Measurements from ENCODE around the gene GPR34. TPM values are rescaled to one million over a fixed set of nuclear protein-coding genes. Genes with fewer than 3 reads are reported as not detected.

The GPR34 gene
- total and polyA plus RNA-seq, 2 of the 13 experiments (the other 11 are each of a cell fraction or from before 2014, with no cell fraction given), result not detected

DNA sequence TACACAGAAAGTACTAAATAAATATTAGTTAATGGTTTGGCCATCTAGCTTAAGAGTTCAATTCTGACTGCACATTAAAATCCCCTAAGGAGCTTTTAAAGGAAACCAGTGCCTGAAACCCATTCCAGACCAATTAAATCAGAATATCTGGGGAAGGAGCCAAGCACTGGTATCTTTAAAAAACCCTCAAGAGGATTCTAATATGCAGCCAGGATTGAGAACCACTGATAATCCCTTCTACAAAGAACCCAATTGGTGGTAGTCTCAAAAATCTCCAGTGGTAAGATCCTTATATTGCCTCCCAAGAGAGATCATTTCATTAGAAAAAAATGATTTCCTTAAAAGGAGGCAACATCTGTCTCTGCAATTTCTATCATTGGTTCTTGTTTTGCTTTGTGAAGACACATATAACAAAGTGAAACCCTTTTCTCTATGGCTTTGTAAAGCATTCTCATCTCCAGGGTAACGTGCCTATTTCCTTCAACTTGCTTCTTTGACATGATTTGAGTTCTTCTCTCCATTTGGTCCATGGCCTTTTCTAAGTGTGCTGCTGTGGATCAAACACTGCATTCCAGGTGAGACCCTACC is 3.5 kb downstream of the GPR34 start (continued):
- no peak for TF ChIP-seq ZNF670 (CRISPR knock-in tag; IDR thresholded peaks at IDR 0.05; ENCODE audit: borderline replicate concordance)
- TF ChIP-seq, protein P1, sequence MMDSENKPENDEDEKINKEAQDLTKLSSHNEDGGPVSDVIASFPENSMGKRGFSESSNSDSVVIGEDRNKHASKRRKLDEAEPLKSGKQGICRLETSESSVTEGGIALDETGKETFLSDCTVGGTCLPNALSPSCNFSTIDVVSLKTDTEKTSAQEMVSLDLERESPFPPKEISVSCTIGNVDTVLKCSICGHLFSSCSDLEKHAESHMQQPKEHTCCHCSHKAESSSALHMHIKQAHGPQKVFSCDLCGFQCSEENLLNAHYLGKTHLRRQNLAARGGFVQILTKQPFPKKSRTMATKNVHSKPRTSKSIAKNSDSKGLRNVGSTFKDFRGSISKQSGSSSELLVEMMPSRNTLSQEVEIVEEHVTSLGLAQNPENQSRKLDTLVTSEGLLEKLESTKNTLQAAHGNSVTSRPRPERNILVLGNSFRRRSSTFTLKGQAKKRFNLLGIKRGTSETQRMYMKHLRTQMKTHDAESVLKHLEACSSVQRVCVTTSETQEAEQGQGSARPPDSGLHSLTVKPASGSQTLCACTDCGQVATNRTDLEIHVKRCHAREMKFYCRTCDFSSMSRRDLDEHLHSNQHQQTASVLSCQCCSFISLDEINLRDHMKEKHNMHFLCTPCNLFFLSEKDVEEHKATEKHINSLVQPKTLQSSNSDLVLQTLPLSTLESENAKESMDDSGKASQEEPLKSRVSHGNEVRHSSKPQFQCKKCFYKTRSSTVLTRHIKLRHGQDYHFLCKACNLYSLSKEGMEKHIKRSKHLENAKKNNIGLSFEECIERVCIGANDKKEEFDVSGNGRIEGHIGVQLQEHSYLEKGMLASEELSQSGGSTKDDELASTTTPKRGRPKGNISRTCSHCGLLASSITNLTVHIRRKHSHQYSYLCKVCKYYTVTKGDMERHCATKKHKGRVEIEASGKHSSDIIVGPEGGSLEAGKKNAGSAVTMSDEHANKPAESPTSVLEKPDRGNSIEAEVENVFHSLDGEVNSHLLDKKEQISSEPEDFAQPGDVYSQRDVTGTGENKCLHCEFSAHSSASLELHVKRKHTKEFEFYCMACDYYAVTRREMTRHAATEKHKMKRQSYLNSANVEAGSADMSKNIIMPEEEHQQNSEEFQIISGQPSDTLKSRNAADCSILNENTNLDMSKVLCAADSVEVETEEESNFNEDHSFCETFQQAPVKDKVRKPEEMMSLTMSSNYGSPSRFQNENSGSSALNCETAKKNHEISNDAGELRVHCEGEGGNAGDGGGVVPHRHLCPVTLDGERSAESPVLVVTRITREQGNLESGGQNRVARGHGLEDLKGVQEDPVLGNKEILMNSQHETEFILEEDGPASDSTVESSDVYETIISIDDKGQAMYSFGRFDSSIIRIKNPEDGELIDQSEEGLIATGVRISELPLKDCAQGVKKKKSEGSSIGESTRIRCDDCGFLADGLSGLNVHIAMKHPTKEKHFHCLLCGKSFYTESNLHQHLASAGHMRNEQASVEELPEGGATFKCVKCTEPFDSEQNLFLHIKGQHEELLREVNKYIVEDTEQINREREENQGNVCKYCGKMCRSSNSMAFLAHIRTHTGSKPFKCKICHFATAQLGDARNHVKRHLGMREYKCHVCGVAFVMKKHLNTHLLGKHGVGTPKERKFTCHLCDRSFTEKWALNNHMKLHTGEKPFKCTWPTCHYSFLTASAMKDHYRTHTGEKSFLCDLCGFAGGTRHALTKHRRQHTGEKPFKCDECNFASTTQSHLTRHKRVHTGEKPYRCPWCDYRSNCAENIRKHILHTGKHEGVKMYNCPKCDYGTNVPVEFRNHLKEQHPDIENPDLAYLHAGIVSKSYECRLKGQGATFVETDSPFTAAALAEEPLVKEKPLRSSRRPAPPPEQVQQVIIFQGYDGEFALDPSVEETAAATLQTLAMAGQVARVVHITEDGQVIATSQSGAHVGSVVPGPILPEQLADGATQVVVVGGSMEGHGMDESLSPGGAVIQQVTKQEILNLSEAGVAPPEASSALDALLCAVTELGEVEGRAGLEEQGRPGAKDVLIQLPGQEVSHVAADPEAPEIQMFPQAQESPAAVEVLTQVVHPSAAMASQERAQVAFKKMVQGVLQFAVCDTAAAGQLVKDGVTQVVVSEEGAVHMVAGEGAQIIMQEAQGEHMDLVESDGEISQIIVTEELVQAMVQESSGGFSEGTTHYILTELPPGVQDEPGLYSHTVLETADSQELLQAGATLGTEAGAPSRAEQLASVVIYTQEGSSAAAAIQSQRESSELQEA (CRISPR knock-in tag; IDR thresholded peaks at IDR 0.05; ENCODE audit: not compliant biosample characterization), result no peak
- TF ChIP-seq ZBTB7B (CRISPR knock-in tag; IDR thresholded peaks at IDR 0.05), result no peak
- TF ChIP-seq, protein P2, sequence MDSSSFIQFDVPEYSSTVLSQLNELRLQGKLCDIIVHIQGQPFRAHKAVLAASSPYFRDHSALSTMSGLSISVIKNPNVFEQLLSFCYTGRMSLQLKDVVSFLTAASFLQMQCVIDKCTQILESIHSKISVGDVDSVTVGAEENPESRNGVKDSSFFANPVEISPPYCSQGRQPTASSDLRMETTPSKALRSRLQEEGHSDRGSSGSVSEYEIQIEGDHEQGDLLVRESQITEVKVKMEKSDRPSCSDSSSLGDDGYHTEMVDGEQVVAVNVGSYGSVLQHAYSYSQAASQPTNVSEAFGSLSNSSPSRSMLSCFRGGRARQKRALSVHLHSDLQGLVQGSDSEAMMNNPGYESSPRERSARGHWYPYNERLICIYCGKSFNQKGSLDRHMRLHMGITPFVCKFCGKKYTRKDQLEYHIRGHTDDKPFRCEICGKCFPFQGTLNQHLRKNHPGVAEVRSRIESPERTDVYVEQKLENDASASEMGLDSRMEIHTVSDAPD (CRISPR knock-in tag; IDR thresholded peaks at IDR 0.05), result no peak
- TF ChIP-seq ZNF607 (CRISPR knock-in tag; IDR thresholded peaks at IDR 0.05; ENCODE audit: borderline replicate concordance), result no peak

Data from HepG2 (cell line).